CD14-positive monocyte (primary cell): ENCODE measurements around the gene PAFAH2. TPM values are rescaled to one million over a fixed set of nuclear protein-coding genes. Genes with fewer than 3 reads are reported as not detected.
A peak's percentile ranks its signal among the peaks of the same experiment; 100 is the strongest.

Experiments
- DNase-seq, 3 donors: peaks; one replicate each; pipeline ENCODE4 v3.0.0-alpha.2; 2011 to 2022
- H2AFZ ChIP-seq: 2 replicates; pipeline ENCODE4 v1.6.0; 2012; ENCODE audit warnings: mild to moderate bottlenecking, low read depth, low read length, inconsistent platforms; ENCODE audit not compliant: insufficient read depth, poor library complexity, severe bottlenecking
- H3K27ac ChIP-seq, 2 donors: 1 replicate in 1 of 2; 2 replicates in 1 of 2; pipeline ENCODE4 v1.5.1; 2012 to 2013; ENCODE audit warnings: low read length in 2 of 2, control low read depth in 1 of 2, inconsistent platforms in 1 of 2, low read depth in 1 of 2, mild to moderate bottlenecking in 1 of 2
- H3K27me3 ChIP-seq, 2 donors: one replicate each; pipeline versions ENCODE4 v1.6.0 to v1.6.1; 2011 to 2013; ENCODE audit warnings: low read length in 2 of 2; ENCODE audit not compliant: control insufficient read depth in 2 of 2, insufficient read depth in 2 of 2
- H3K36me3 ChIP-seq, 2 donors: replicated peaks in 1 of 2; 1 replicate in 1 of 2; 2 replicates in 1 of 2; pipeline versions ENCODE4 v1.5.1 to v1.6.1; 2012 to 2013; ENCODE audit warnings: low read length in 2 of 2, control low read depth in 1 of 2, inconsistent platforms in 1 of 2, mild to moderate bottlenecking in 1 of 2; ENCODE audit not compliant: insufficient read depth in 2 of 2, control insufficient read depth in 1 of 2
- H3K4me1 ChIP-seq, 2 donors: 1 replicate in 1 of 2; 2 replicates in 1 of 2; pipeline versions ENCODE4 v1.5.1 to v1.6.1; 2012 to 2013; ENCODE audit warnings: low read length in 2 of 2, control low read depth in 1 of 2, inconsistent platforms in 1 of 2, mild to moderate bottlenecking in 1 of 2, moderate library complexity in 1 of 2; ENCODE audit not compliant: insufficient read depth in 2 of 2, control insufficient read depth in 1 of 2
- H3K4me2 ChIP-seq: replicated peaks from 2 replicates; pipeline ENCODE3; 2012; ENCODE audit warnings: low read length, moderate library complexity, mild to moderate bottlenecking; ENCODE audit not compliant: poor library complexity, severe bottlenecking; ENCODE audit errors: extremely low read depth
- H3K4me3 ChIP-seq, 3 experiments: fragments of 200-600 bp in 1 of 3; sonication (generic) in 1 of 3; replicated peaks in 1 of 3; 1 replicate in 2 of 3; 2 replicates in 1 of 3; pipeline ENCODE4 v1.5.1; 2011 to 2013; ENCODE audit warnings: low read length in 3 of 3, mild to moderate bottlenecking in 3 of 3, control low read depth in 2 of 3, low read depth in 2 of 3, inconsistent platforms in 1 of 3, moderate library complexity in 1 of 3
- H3K79me2 ChIP-seq: 2 replicates; pipeline ENCODE4 v1.6.0; 2012; ENCODE audit warnings: mild to moderate bottlenecking, control low read depth, inconsistent platforms, low read length, moderate library complexity; ENCODE audit not compliant: insufficient read depth
- H3K9ac ChIP-seq: 2 replicates; pipeline ENCODE4 v1.6.0; 2017; ENCODE audit warnings: low read length, mild to moderate bottlenecking; ENCODE audit not compliant: insufficient read depth, poor library complexity, severe bottlenecking
- H3K9me3 ChIP-seq, 2 donors: replicated peaks in 1 of 2; 1 replicate in 1 of 2; 2 replicates in 1 of 2; pipeline versions ENCODE4 v1.5.1 to v1.6.1; 2012 to 2013; ENCODE audit warnings: low read length in 2 of 2, control low read depth in 1 of 2; ENCODE audit not compliant: control insufficient read depth in 1 of 2, insufficient read depth in 1 of 2
- H4K20me1 ChIP-seq: 2 replicates; pipeline ENCODE4 v1.6.0; 2012; ENCODE audit warnings: mild to moderate bottlenecking, low read length, control low read depth, moderate library complexity; ENCODE audit not compliant: insufficient read depth
- H3K27ac Mint-ChIP-seq, 7 donors: one replicate each; pipeline ENCODE4 v1.8.0; 2020; ENCODE audit warnings: mild to moderate bottlenecking in 7 of 7, mixed read lengths in 7 of 7, moderate library complexity in 6 of 7, inconsistent platforms in 2 of 7
- H3K27me3 Mint-ChIP-seq, 3 donors: one replicate each; pipeline ENCODE4 v1.8.0; 2021 to 2022; ENCODE audit warnings: low read depth in 3 of 3, mild to moderate bottlenecking in 3 of 3, mixed read lengths in 3 of 3, moderate library complexity in 3 of 3, inconsistent platforms in 1 of 3
- H3K36me3 Mint-ChIP-seq, 2 donors: one replicate each; pipeline ENCODE4 v1.8.0; 2020; ENCODE audit warnings: mixed read lengths in 2 of 2, inconsistent platforms in 1 of 2, mild to moderate bottlenecking in 1 of 2
- H3K4me1 Mint-ChIP-seq: one replicate; pipeline ENCODE4 v1.8.0; 2020; ENCODE audit warnings: mild to moderate bottlenecking, mixed read lengths
- H3K4me3 Mint-ChIP-seq, 2 donors: one replicate each; pipeline ENCODE4 v1.8.0; 2020; ENCODE audit warnings: mild to moderate bottlenecking in 2 of 2, mixed read lengths in 2 of 2, moderate library complexity in 1 of 2
- H3K9me3 Mint-ChIP-seq, 7 donors: one replicate each; pipeline ENCODE4 v1.8.0; 2020 to 2022; ENCODE audit warnings: mixed read lengths in 7 of 7, mild to moderate bottlenecking in 6 of 7, moderate library complexity in 6 of 7, inconsistent platforms in 2 of 7
- CTCF ChIP-seq: fragments of 200-600 bp; IDR thresholded peaks from one replicate; pipeline ENCODE4 v1.8.0; 2022; ENCODE audit warnings: antibody characterized with exemption, mild to moderate bottlenecking
- WGBS: methylation state at CpG from one replicate; pipeline ENCODE4 v1.1.5; 2013; ENCODE audit warnings: missing lambda C conversion rate; ENCODE audit not compliant: insufficient coverage; 5-methylcytosine and 5-hydroxymethylcytosine counted together
- intact Hi-C, 2 donors: fragments of 100-400 bp; cut with micrococcal nuclease; formaldehyde crosslinking; loops; one replicate each; pipeline versions ENCODE4 v1.15.0 to v1.15.1; 2023
- polyA plus RNA-seq, 3 donors: library from polyadenylated mRNA; depleted of rRNA in 1 of 3; unstranded in 2 of 3; stranded (reverse) in 1 of 3; fragments of 300-500 nt in 2 of 3; fragments of >200 nt in 1 of 3; fragmentation: Illumina TruSeq in 2 of 3; gene quantifications; 1 replicate in 2 of 3; 2 replicates in 1 of 3; pipeline ENCODE4 v1.2.3, GENCODE V29; 2012 to 2021

PAFAH2 gene
- polyA plus RNA-seq, 3 donors = 6.4 to 9.2 (median 6.8) TPM

- Histone ChIP-seq H3K27ac (peak overlapping the region; percentile 38 to 40), H3K4me2 (peak overlapping the region; percentile 36), H3K4me1 (peaks cover 46 to 52% of the 10 kb centered on the region in 2 donors), H3K4me3 (peak overlapping the region in 1 of 3 experiments; percentile 4), H3K36me3 (no peaks in the 10 kb centered on the region), H2AFZ (no peak overlapping the region), H3K79me2 (no peaks in the 10 kb centered on the region), H3K27me3 (no peaks in the 10 kb centered on the region), H3K9ac (no peak overlapping the region), H4K20me1 (no peaks in the 10 kb centered on the region), H3K9me3 (no peaks in the 10 kb centered on the region)
- no peak for TF ChIP-seq CTCF
- H3K36me3 Mint-ChIP-seq = peaks cover 0 to 5% of the 10 kb centered on the region in 2 donors
- peak overlapping the region; percentile 81 to 92 (median 86) for H3K27ac Mint-ChIP-seq
- DNase-seq = peak; percentile 76 to 92 (median 91)
- 0% methylated on average over 1 of the region's 2 CpGs for WGBS
- H3K4me3 Mint-ChIP-seq = peak overlapping the region in 1 of 2 donors; percentile 64
- intact Hi-C loops = no loop called here
- peaks cover 3 to 11% (median 5%) of the 10 kb centered on the region in 3 donors for H3K27me3 Mint-ChIP-seq
- H3K9me3 Mint-ChIP-seq = peaks cover 0 to 4% (median 0%) of the 10 kb centered on the region in 7 donors
- H3K4me1 Mint-ChIP-seq = peaks cover 52% of the 10 kb centered on the region
Measured at GRCh38 chr1:26015358-26015757, 17.5 kb upstream of the PAFAH2 start.

GRCh38 chr1:26014179-26014578, 16.3 kb upstream of the PAFAH2 start:
- Histone ChIP-seq H3K4me3 (no peak overlapping the region), H3K9ac (no peak overlapping the region), H3K4me2 (no peak overlapping the region), H3K9me3 (no peaks in the 10 kb centered on the region), H4K20me1 (no peaks in the 10 kb centered on the region), H3K27ac (no peak overlapping the region), H3K27me3 (no peaks in the 10 kb centered on the region), H2AFZ (no peak overlapping the region), H3K4me1 (peaks cover 46 to 47% of the 10 kb centered on the region in 2 donors), H3K79me2 (no peaks in the 10 kb centered on the region), H3K36me3 (no peaks in the 10 kb centered on the region)
- peaks cover 0 to 3% (median 0%) of the 10 kb centered on the region in 3 donors for H3K27me3 Mint-ChIP-seq
- H3K4me3 Mint-ChIP-seq = no peak overlapping the region
- H3K9me3 Mint-ChIP-seq = peaks cover 0 to 4% (median 0%) of the 10 kb centered on the region in 7 donors
- H3K36me3 Mint-ChIP-seq = peaks cover 0 to 5% of the 10 kb centered on the region in 2 donors
- H3K4me1 Mint-ChIP-seq = peaks cover 45% of the 10 kb centered on the region
- peak overlapping the region in 1 of 7 donors; percentile 87 for H3K27ac Mint-ChIP-seq
- TF ChIP-seq CTCF = no peak
- intact Hi-C loops = no loop called here
- WGBS = no CpG with 5 or more reads among the region's 2 CpGs
- DNase-seq = no peak
